Activated CD8-positive, alpha-beta memory T cell treated with anti-CD3 and anti-CD28 coated beads for 36 hours (primary cell): ENCODE data around the gene ADAMTS9. TPM values are rescaled to one million over a fixed set of nuclear protein-coding genes. Genes with fewer than 3 reads are reported as not detected.

ENCODE experiments used
- CTCF ChIA-PET: fragments of 350-600 bp; sonication (Branson Sonifier 250); formaldehyde crosslinking; loops from one replicate; lab custom pipeline; 2021; ENCODE audit warnings: antibody characterized with exemption; lab: Charles Lee
- POLR2A ChIA-PET: fragments of 350-600 bp; sonication (Branson Sonifier 250); formaldehyde crosslinking; loops from one replicate; lab custom pipeline; 2021; ENCODE audit warnings: antibody characterized with exemption; lab: Charles Lee
- total RNA-seq, 2 experiments: library from RNA; stranded (reverse); gene quantifications; one replicate each; pipeline ENCODE4 v1.2.3, GENCODE V29; 2021

ADAMTS9 gene
- total RNA-seq, 2 experiments from 2014 or later: not detected

DNA sequence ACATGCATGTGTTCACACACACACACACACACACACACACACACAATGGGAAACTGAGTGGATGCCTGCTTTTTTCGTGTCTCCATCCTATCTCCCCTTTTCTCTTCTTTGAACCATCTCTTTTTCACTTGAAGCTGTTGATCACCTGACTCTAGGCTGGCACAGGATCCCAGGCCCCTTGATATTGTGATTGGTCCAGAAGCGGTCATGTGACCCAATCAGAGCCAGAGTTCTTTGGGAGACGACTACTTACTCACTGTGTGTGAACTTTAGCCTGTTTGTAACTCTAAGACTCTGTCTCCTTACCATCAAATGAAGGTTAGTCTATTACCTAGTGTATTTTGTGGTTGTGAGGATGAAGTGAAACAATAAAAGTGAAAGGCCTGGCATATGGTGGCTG, 172.9 kb downstream of the ADAMTS9 start:
- ChIA-PET CTCF (no interaction called here), POLR2A (no interaction called here)

DNA sequence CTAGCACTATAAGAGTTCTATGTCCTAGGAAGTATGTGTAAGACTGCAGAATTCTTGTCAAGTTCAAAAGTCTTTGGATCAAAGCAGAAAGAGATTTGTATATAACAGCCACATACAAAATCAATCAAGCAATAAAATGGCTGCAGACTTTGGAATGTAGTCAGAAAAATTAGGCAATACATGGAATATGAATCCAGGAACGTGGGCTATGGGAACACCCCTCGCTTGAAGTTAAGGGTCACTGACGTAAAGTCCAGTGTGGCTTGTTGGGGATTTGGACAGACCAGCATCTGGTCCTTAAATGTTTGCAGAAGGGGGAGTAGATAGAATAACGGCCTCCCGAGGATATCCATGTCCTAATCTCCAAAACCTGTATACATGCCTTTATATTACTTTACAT, 178.6 kb downstream of the ADAMTS9 start:
- ChIA-PET POLR2A (no interaction called here), CTCF (no interaction called here)

DNA sequence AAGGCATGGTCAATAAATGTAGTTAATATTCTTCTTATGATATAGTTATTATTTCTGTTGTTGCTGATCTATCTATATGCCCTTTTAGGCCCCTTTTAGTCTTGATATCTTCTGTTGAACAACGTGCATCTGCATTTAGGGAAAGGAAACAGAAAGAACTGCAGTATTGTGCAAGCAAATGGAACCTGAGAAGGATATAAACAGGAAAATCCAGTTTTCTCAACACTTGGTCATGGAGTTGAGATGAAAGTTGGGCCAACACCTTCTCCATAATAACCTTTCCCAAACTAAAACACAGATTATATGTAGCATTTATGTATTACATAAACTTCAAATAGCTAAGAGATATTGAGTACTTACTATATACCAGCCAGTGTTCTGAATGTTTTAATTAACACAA, 179.7 kb downstream of the ADAMTS9 start:
- ChIA-PET POLR2A (no interaction called here), CTCF (no interaction called here)

DNA sequence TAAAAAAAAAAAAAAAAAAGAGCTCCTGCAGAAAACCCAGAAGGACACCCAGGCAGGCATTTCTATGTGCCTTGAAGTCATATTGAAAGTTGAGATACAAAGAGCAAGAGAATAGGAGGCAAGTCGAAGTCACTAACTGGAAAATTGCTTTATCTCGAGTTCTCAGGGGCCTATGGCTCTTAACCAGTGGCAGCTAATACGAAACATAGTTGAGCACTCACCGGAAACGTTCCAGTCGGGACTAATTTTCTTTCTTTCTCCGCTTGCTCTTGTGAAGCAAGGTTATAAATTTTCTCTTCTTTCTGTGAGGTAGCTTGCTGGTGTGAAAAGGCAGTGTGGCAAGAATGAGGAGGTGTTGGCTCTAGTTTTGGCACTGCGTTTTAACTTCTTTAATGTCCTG, 181.5 kb downstream of the ADAMTS9 start:
- CTCF ChIA-PET: interaction anchor here (0.7 kb wide), 1 partner anchor 32 kb away, joined by 3 read pairs; no protein-coding TSS in a partner anchor

DNA sequence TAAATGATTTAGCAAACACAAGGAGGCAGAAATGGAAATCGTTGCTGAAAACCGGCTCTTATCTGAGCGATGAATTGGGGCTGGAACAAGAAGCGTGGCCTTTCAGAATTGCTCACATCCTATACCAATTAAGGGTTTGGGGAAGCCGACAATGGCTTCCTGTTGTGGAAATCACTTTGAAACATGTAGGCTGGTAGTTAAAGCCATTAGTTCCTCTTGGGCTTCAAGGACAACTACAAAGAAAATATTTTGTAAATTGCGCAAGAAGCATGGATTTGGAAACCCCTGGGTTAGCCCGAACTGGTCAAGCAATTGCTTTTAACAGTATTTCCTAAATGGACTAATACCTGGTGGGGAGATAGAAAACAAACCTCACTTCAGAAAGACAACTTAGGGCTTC, 182.4 kb downstream of the ADAMTS9 start:
- ChIA-PET POLR2A (no interaction called here), CTCF (no interaction called here)

More for the DNA sequence above, 181.5 kb downstream of the ADAMTS9 start:
- POLR2A ChIA-PET: no interaction called here

DNA sequence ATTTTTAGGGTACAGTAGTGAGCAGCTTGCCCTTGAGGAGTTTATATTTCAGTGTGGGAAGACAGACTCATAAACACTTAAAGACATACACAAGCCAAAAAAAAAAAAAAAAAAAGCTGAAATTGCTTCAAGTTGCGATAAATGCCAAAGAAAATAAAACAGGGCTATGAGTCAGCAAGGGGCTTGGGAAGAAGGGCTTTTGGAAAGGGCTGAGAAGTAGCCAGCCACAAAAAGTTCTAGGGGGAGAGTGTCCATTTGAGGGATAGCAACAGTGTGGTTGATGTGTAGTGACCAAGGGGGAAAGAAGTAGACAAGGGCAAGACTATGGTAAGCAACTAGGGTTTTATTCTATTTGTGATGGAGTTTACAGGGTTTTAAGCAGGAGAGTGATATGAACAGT, 185.5 kb downstream of the ADAMTS9 start:
- CTCF ChIA-PET: no interaction called here
- POLR2A ChIA-PET: no interaction called here

DNA sequence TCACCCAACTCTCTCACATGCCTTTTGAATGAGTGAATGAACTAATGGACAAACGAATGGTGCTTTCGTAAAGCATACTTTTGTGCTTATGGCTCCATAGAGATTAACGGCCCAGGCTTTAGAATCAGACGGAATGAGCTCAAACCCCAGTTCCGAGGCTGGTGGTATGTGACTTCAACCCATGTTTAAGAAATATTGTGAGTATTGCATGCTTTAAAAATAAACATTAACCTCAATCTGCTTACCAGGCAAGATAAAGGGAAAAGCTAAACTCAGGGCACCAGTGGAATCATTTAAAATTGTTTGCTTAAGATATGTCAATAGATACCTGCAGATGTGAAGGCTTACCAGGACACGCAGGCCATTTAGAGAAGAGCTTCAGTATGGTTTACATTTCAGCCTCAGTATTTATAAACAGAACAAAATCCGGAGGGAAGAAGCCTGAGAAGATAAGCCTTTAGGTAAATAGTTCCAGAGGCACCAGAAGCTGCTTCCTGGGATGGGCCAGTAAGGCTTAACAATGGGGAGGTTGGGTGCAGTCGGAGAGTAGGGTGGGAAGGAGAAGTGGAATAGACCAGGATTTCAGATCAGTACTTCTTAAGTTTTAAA, 186.4 kb downstream of the ADAMTS9 start:
- POLR2A ChIA-PET: no interaction called here
- CTCF ChIA-PET: no interaction called here

DNA sequence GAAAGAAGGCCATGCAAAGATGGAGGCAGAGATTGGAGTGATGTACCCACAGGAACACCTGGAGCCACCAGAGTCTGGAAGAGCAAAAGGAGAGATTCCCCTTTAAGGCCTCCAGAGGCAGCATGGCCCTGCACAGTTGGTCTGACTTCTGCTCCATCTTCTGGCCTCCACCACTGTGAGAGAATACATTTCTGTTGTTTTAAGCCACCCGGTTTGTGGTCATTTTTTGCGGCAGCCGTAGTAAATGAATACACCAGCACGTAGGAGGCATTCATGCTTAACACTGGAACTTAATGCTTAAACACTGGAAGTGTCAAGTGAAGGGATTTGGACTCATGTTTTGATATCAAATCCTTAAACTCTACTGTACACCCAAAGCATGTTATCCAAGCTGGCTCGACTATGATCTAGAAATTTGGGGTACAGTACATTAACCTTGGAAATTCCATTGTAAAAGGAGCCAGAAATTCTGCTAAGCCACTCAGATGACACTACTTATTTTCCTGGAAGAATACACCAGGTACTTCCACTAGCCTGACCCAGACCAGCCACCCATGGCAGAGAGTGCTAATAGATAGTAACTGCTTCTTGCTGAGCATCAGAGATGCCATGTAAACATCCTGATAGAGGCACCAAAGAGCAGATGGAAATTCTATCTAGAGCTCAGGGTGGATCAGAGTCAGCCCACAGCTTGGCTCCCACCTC, 190.9 kb downstream of the ADAMTS9 start:
- ChIA-PET POLR2A (no interaction called here), CTCF (no interaction called here)

DNA sequence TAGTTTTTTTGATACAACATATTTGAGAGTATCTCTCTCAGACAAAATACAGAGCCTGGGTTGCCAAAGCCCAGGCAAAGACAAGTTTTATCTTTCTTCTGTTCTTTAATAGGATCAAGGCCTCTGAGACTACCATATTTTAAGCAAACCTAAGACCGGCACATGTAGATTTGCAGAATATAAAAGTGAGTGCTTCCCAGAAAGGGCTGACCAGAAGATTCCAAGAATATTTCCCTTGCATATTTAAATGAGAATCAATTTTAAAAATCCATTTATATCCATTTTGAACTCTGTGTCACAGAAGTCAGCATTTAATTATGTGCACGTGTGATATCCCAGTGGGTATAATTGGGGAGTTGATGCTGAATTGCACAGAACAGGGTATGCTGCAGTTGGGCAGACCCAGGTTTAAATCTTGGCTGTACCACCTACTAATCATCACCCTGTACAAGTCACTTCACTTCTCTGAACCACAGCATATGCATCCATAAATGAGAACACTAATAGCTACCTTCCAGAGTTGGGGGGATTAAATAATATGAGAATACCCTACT, 191.9 kb downstream of the ADAMTS9 start:
- CTCF ChIA-PET: interaction anchor here (1.4 kb wide), 1 partner anchor 12 kb away, joined by 3 read pairs; no protein-coding TSS in a partner anchor
- POLR2A ChIA-PET: no interaction called here

DNA sequence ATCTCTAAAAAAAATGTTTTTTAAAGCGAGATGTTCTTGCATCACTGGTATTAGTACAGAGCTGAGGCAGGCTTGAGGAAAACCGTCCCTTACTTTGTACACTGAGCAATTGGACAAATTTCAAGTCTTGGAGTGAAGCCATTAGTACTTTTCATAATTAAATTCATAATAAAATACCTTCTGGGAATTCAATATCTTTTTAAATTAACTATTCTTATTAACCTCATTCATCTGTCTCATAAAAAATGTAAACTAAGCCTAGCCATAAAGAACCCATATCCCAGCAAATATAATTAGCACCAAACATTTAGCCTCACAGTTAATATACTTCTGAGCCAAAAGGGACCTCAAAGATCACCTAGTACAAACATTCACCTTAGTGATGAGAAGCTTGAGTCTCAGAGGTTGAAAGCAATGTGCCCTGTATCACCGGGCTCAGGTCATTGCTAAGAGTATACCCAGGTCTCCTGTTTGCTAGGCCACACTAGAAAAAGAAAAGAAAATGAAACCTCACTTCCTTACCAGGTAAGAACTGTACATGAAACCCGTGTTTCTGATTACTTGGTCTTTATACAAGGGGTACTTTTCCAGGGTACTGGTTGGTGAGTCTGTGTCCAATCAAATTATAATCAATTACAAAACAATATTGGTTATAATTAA, 192.5 kb downstream of the ADAMTS9 start:
- POLR2A ChIA-PET: no interaction called here
- CTCF ChIA-PET: interaction anchor here (1.4 kb wide), 1 partner anchor 11 kb away, joined by 3 read pairs; no protein-coding TSS in a partner anchor

DNA sequence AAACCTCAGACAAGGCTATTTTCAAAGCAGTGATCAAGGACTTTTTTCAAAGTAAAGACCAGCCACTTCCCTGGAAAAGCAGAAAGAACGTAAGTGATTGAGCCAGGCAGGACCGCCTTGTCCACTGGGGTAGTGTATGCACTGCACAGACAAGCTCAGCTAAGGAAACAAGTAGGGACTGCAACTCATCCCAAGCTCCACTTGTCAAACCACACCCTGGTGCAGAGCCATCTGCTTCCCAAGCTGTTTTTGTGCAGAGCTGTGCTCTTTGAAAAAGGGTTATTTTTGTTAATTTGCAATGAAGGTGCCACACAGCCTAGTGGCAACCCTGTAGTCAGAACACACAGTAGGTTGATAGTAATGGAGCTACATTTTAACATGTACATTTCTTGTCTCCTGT, 193.3 kb downstream of the ADAMTS9 start:
- ChIA-PET POLR2A (no interaction called here), CTCF (no interaction called here)

DNA sequence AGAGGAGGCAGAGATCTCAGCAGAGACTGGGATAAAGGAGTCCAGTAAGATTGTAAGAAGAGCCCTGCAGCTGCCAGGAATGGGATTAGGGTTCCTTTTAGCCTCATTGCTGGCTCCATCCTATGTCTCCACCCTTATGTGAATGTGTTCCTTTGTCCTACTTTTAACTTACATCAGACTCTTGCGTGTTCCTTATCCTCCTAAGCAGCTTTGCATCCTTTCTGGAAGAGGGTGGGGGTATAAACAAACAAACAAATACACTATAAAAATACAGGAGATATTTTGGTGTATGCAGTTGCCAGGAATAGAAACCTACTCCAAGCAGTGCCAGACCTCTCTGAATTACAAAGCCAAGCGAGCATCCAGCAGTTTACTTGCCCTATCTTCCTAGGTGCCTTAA, 194.7 kb downstream of the ADAMTS9 start:
- ChIA-PET CTCF (no interaction called here), POLR2A (no interaction called here)

DNA sequence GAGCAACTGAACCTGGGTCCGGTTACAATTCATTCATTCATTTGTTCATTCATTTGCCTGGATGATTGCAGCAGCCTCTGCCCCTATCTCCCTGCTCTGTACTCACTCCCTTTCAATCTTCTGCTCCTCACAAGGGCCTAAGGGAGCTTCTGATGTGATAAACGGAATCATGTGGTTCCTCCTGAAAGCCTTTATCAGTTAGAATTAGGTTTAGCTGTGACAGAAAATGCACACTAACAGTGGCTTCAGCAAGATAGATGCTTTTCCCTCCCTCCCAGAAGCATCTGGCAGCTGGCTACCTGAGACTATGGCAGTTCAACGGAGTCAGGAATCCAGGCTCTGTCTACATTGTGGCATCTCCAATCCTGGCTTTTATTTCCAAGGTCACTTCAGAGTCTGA, 196.0 kb downstream of the ADAMTS9 start:
- POLR2A ChIA-PET: no interaction called here
- CTCF ChIA-PET: no interaction called here

DNA sequence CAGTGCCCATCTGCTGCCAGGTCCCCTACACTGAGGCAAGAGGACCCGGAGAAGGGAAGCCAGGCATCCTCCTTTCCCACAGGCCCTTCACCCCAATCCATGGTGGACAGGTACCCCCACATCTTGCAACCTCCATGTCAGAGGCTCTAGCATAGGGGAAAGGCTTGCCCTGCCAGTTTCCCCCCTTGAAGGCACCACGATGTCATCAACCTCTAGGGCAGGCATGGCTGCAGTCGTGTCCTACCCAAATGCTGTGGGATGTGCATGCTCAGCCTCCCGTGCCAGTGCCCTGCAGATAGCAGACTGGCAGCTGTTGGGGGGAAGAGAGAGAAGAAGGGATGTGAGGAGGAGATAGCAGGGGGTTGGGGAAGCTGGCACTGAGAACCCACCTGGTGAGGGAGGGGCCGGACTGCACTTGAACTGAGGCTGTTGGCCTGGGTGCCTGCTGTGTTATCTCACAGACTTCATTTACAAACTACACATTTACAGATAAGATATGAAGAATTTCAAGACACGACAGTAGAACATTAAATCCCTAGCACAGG, 197.5 kb downstream of the ADAMTS9 start:
- ChIA-PET POLR2A (no interaction called here), CTCF (no interaction called here)

DNA sequence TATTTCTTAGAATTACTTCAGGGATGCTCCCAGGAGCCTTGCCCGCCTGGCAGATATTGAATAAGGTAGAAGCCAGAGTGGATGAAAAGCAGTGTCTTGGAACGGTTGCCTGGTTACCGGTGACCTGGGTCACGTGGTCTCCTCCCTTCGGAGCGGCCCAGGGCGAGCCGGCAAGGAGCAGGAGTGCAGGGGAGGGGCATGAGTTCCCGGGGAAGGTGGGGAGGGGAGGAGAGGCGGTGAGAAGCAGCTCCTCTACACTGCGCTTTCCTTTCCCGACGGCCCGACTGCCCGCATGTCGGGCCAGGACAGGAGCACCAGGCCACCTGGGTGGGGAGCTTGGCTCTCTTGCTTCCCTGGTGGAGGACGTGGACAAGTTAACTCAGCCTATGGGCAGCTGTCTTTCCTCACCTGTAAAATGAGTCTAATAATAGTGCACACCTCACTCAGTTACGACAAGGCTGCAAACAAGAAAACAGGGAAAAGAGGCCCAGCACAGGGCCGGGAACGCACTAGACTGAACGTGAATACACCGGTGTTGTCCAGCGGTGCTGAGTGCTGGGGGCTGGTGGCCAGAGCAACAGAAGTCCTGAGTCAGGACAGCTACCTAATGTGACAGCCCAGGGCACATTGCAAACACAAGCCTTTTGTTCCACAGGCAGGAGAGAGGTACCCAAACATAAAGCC, 198.3 kb downstream of the ADAMTS9 start:
- ChIA-PET POLR2A (no interaction called here), CTCF (no interaction called here)

DNA sequence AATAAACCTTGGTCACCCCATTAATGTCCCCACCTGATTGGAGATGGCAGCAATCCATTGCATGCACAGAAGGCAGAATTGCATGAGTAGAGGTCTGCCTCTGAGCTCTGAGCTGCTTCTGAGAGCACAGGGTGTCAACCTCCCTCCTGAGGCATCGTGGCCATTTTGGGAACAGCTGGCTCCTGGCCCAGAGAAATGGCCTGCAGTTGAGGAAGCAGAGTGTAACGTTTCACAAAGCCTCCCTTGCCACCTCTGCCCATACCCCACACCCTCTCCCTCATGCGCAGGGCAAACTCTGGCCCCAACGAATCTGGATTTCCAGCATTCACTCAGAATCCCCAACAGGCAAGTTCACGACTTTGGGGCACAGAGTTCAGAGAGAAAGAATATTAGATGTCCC, 198.9 kb downstream of the ADAMTS9 start:
- ChIA-PET CTCF (no interaction called here), POLR2A (no interaction called here)

DNA sequence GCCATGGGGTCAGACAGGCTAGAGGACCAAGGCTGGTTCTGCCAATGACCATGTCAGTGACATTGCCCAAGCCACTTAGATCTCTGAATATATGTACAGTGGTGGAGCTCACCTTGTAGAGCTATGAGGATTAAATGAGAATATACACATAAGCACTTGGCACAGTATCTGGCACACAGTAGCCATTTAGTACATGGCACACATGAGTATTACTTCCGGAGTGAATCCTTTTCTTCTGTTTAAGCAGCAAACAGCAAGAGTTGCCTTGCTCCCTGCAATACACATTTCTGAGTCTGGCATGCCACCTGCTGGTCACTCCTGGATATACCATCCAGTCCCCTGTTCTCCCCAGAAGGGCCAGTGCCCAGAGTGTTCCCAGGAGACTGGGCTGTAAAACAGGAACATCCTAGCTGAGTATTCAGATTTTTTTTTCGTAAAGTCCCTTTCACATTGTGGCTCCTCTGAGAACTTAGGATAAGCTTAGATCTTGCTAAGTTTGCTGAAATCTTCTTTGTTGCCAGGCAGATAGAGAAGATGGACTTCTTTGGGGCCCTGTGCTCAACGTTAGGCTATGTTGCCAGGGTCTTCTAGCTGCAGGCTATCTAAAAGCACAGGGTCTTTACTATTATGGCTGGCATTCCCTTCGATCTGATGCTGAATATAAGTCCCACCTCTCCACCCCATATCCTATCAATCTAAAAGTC, 203.4 kb downstream of the ADAMTS9 start:
- CTCF ChIA-PET: interaction anchor here (0.7 to 2.1 kb wide), 10 partner anchors 10 to 461 kb away, joined by 3 to 13 read pairs (median 4); partner anchors contain the start of gene PSMD6
- POLR2A ChIA-PET: no interaction called here

DNA sequence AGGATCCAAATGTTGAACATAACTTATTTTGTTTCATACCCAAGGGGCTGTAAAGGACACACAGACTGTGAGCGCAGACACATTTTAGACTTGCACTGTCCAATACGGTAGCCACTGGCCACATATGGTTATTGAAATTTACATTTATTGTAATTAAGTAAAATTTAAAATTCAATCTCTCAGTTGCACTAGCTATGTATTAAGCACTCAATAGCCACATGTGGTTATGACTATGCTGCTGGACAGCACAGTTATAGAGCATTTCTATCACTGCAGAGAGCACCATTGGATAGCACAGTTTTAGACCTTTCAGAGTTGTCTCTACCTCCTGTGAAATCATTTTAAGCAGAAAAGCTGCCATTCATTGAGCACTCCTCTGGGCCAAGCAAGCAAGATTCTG, 204.3 kb downstream of the ADAMTS9 start:
- CTCF ChIA-PET: interaction anchor here (1.1 to 2.1 kb wide), 5 partner anchors 9 to 458 kb away, joined by 3 to 13 read pairs (median 5); no protein-coding TSS in a partner anchor
- POLR2A ChIA-PET: no interaction called here

DNA sequence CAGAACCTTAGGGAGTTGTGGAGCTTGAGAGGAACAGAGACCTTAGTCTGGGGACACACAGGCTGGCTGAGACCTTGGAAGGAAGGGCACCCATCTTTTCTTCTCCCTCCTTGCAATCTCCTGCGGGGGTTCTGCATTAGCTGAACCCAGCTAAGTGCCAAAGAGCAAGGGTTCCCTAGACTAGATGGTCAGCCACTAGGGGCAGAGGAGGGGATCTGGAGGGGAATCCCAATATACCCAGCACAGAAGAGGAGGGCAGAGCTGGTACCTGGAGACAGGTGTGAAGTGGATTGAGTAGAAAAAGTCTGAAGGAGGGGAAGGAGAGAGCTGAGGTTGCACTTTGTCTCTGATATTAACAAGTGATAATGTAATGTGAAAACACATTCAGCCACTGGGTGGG, 212.8 kb downstream of the ADAMTS9 start:
- CTCF ChIA-PET: interaction anchor here (2.9 kb wide), 1 partner anchor 9 kb away, joined by 10 read pairs; no protein-coding TSS in a partner anchor
- POLR2A ChIA-PET: no interaction called here
